ENCODE measurements around the gene ZNF837. TPM values are rescaled to one million over a fixed set of nuclear protein-coding genes. Genes with fewer than 3 reads are reported as not detected.

The ZNF837 gene
- total and polyA plus RNA-seq, 2 of the 4 experiments (the other 2 are of a cell fraction), result 0.54 to 1.2 TPM

DNA sequence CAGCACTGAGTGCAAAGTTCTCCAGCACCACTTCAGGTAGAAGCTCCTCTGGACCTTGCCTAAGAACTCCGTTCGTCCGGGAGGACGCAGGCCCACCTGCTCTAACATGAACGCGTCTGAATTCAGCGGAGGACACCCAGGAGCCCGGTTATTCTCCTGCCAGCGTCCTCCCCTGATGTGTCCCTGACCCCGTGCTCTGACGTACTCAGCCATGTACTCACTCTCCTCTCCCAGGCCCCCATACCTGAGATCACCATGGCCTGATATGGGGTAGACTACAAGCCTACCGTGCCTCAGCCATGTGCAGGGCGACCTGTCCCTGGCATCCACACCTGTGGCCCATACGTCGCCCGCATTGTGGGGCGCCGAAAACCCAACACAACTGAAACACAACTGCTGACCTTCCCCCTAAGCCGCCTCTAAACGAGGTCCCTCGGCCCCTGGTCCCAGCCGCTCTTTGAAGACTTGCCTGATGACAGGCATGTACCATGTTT is 26.9 kb upstream of the ZNF837 start:
- no peaks in the 10 kb centered on the region for H3K9me3 ChIP-seq (ENCODE audit: control insufficient read depth, insufficient read depth, low read length)
- dilution Hi-C loops (cut with HindIII; ENCODE audit: low sequenced_read_pairs, unreplicated experiment), result no loop called here
- DNase-seq, result peak; percentile 25

More for the DNA sequence above, 26.9 kb upstream of the ZNF837 start:
- Histone ChIP-seq H3K4me1 (ENCODE audit: control insufficient read depth, insufficient read depth, low read length) (peaks cover 11% of the 10 kb centered on the region), H4K20me1 (ENCODE audit: insufficient read depth, low read length) (peaks cover 12% of the 10 kb centered on the region), H3K9ac (ENCODE audit: low read depth, low read length) (peak overlapping the region; percentile 96), H2AFZ (replicated peaks; ENCODE audit: low read length, poor library complexity) (peak overlapping the region; percentile 91), H2AK9ac (replicated peaks; ENCODE audit: low read depth, low read length, poor library complexity) (peak overlapping the region; percentile 95), H3K9me1 (ENCODE audit: insufficient read depth, low read length) (peaks cover 21% of the 10 kb centered on the region), H3K23ac (ENCODE audit: low read depth, low read length) (peak overlapping the region; percentile 63), H4K91ac (ENCODE audit: insufficient read depth, low read depth, low read length) (peak overlapping the region; percentile 38), H3K56ac (ENCODE audit: extremely low read depth, insufficient read depth, low read length) (peak overlapping the region; percentile 68), H2BK120ac (ENCODE audit: low read depth, low read length) (no peak overlapping the region), H4K8ac (ENCODE audit: low read depth in 2 of 2, low read length in 2 of 2) (peak overlapping the region; percentile 77 to 96; a peak in 3 of 4 replicates), H3K79me1 (ENCODE audit: low read depth in 1 of 2, low read length in 2 of 2) (peaks cover 26 to 42% of the 10 kb centered on the region in 2 experiments), H3K4me2 (ENCODE audit: low read depth, low read length) (peak overlapping the region; percentile 98), H3K18ac (ENCODE audit: low read depth, low read length) (no peak overlapping the region), H2BK20ac (ENCODE audit: low read depth, low read length) (no peak overlapping the region), H2AK5ac (ENCODE audit: low read depth, low read length) (peak overlapping the region; percentile 88), H3K4me3 (ENCODE audit: insufficient read depth, low read depth, low read length) (peak overlapping the region; percentile 95), H3K14ac (replicated peaks; ENCODE audit: low read depth, low read length) (peak overlapping the region; percentile 73), H3K27me3 (ENCODE audit: control insufficient read depth, insufficient read depth, low read length) (no peaks in the 10 kb centered on the region), H3K4ac (ENCODE audit: low read depth, low read length) (peak overlapping the region; percentile 86), H4K5ac (ENCODE audit: low read depth, low read length) (peak overlapping the region; percentile 46; the same call in 1 of the 2 replicates), H2BK15ac (ENCODE audit: low read depth, low read length) (no peak overlapping the region), H2BK5ac (ENCODE audit: low read depth, low read length, poor library complexity, severe bottlenecking) (peak overlapping the region; percentile 82), H3K27ac (ENCODE audit: insufficient read depth, low read length) (peak overlapping the region; percentile 88), H3K36me3 (ENCODE audit: control insufficient read depth, insufficient read depth, low read length) (no peaks in the 10 kb centered on the region)
- ChIA-PET POLR2A (ENCODE audit: unreplicated experiment) (interaction anchor here (0.5 kb wide), 1 partner anchor 1054 kb away, joined by 3 read pairs; no protein-coding TSS in a partner anchor), CTCF (no interaction called here)
- ATAC-seq (ENCODE audit: low read depth), result 0 out of 2 replicates have a peak, but pooled peaks have one; percentile 1
- BruUV-seq (replicated peaks), result no TSS peak
- 20% methylated on average over 6 of the region's 22 CpGs; no CpG with 5 or more reads in 1 of the 2 experiments for WGBS, 2 experiments (ENCODE audit: extremely low coverage in 2 of 2, insufficient read length in 1 of 2)
- in situ Hi-C loops (cut with MboI; ENCODE audit: low sequenced_read_pairs), result no loop called here
- TF ChIP-seq POLR2A (IDR thresholded peaks at IDR 0.05; ENCODE audit: low read depth, low read length) (no peak), FOS (IDR thresholded peaks at IDR 0.05; ENCODE audit: low read depth, low read length) (no peak), CEBPB (IDR thresholded peaks at IDR 0.05; ENCODE audit: low read depth, low read length) (no peak), CHD1 (IDR thresholded peaks at IDR 0.05; ENCODE audit: low read depth, low read length) (no peak), SMC3 (IDR thresholded peaks at IDR 0.05; ENCODE audit: low read depth, low read length) (no peak), MAFK (IDR thresholded peaks at IDR 0.05; ENCODE audit: low read depth, low read length) (no peak), MXI1 (IDR thresholded peaks at IDR 0.05; ENCODE audit: borderline replicate concordance, low read depth, low read length) (no peak), BHLHE40 (IDR thresholded peaks at IDR 0.05; ENCODE audit: low read depth, low read length) (no peak), RFX5 (IDR thresholded peaks at IDR 0.05; ENCODE audit: low read depth, low read length) (no peak), MAZ (IDR thresholded peaks at IDR 0.05; ENCODE audit: borderline replicate concordance, low read depth, low read length) (no peak), RCOR1 (IDR thresholded peaks at IDR 0.05; ENCODE audit: insufficient replicate concordance, low read length) (no peak), RAD21 (IDR thresholded peaks at IDR 0.05; ENCODE audit: low read length) (no peak), NFE2L2 (IDR thresholded peaks at IDR 0.05; ENCODE audit: low read depth, low read length) (no peak)
- TF ChIP-seq, protein P1, sequence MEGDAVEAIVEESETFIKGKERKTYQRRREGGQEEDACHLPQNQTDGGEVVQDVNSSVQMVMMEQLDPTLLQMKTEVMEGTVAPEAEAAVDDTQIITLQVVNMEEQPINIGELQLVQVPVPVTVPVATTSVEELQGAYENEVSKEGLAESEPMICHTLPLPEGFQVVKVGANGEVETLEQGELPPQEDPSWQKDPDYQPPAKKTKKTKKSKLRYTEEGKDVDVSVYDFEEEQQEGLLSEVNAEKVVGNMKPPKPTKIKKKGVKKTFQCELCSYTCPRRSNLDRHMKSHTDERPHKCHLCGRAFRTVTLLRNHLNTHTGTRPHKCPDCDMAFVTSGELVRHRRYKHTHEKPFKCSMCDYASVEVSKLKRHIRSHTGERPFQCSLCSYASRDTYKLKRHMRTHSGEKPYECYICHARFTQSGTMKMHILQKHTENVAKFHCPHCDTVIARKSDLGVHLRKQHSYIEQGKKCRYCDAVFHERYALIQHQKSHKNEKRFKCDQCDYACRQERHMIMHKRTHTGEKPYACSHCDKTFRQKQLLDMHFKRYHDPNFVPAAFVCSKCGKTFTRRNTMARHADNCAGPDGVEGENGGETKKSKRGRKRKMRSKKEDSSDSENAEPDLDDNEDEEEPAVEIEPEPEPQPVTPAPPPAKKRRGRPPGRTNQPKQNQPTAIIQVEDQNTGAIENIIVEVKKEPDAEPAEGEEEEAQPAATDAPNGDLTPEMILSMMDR (conservative IDR thresholded peaks at IDR 0.05; ENCODE audit: low read depth, low read length), result no peak
- TF ChIP-seq, protein P2, sequence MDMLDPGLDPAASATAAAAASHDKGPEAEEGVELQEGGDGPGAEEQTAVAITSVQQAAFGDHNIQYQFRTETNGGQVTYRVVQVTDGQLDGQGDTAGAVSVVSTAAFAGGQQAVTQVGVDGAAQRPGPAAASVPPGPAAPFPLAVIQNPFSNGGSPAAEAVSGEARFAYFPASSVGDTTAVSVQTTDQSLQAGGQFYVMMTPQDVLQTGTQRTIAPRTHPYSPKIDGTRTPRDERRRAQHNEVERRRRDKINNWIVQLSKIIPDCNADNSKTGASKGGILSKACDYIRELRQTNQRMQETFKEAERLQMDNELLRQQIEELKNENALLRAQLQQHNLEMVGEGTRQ (IDR thresholded peaks at IDR 0.05; ENCODE audit: low read depth, low read length), result no peak
- TF ChIP-seq, protein P3, sequence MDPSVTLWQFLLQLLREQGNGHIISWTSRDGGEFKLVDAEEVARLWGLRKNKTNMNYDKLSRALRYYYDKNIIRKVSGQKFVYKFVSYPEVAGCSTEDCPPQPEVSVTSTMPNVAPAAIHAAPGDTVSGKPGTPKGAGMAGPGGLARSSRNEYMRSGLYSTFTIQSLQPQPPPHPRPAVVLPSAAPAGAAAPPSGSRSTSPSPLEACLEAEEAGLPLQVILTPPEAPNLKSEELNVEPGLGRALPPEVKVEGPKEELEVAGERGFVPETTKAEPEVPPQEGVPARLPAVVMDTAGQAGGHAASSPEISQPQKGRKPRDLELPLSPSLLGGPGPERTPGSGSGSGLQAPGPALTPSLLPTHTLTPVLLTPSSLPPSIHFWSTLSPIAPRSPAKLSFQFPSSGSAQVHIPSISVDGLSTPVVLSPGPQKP (IDR thresholded peaks at IDR 0.05; ENCODE audit: borderline replicate concordance, low read depth, low read length), result no peak
- intact Hi-C loops (cut with micrococcal nuclease), result loop anchor here (2.0 kb wide), 1 partner anchor 33 kb away; the partner anchor contains the start of gene ZNF132

All from IMR-90 (cell line).